GDM1 (cell line): ENCODE data around the gene VOPP1.

ENCODE experiments used
- DNase-seq: peaks from one replicate; lab custom pipeline; 2025; lab: John Stamatoyannopoulos, UW

Gene VOPP1

DNA sequence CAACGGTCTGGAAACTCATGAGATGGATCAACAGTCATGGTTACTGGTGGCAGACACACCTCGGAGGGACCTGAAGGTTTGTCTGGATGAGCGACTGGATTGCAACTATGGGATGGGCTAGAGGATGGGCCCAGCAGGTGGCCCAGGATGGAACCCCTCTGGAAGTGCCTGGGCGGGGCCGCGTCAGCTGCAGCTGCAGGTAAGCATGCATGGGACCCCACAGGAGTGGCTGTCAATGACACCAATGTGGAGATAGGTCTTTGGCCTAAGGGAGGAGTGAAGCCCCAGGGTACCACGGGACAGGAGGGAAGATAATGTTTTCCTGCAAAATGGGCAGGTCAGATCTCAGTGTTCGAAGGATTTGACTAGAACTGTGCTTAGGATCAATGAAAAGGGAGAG is 103.8 kb downstream of the VOPP1 start:
- no peak for DNase-seq

GRCh38 chr7:55467047-55467593 is 105.2 kb downstream of the VOPP1 start:
- no peak for DNase-seq

GRCh38 chr7:55465691-55466090 is 106.6 kb downstream of the VOPP1 start:
- no peak for DNase-seq

DNA sequence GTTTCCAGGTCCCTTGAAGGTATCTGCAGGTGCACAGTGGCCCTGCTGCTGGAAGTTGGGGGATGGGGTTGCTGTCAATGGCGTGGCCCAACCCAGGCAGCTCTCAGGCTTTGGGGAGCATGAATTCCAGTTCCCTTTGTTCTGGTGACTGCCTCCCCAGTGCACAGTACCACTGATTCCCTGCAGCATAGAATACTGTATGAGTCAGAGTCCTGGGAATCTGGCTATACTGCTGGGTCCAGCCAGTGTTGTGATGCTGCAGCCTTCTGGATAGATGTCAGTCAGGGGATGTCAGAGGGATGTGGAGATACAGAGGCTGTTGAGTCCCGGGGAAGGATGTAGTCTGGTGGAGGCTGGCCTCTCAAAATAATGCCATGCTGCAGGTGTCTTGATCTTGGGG is 107.9 kb downstream of the VOPP1 start:
- DNase-seq = no peak

DNA sequence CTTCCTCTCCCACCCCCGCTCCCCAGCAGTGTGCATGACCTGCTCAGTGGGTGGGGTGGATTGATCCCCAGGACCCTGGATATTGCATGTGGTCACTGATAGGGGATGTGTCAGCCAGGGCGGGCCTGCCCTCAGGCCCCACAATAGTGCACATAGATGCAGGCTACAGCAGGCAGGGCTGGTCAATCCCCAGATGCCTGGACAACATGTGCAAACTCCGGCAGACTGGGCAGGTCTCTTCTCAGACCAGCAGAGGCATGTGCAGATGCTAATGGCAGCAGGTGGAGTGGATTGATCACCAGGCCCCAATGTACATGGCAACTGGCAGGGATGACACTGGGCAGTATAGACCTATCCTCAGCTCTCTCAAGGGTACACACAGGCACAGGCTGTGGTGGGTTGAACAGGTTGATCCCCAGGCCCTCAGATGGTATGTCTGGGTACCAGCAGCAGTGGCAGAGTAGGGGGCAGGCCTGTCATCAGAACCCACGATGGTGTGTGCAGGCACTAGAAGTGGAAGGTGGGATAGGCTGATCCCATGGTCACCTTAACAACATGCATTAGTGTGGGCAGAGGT is 108.5 kb downstream of the VOPP1 start:
- no peak for DNase-seq

- DNase-seq = no peak
Observed at GRCh38 chr7:55458351-55458750, 114.0 kb downstream of the VOPP1 start.

- DNase-seq = no peak
Observed at GRCh38 chr7:55457801-55458200, 114.5 kb downstream of the VOPP1 start.

DNA sequence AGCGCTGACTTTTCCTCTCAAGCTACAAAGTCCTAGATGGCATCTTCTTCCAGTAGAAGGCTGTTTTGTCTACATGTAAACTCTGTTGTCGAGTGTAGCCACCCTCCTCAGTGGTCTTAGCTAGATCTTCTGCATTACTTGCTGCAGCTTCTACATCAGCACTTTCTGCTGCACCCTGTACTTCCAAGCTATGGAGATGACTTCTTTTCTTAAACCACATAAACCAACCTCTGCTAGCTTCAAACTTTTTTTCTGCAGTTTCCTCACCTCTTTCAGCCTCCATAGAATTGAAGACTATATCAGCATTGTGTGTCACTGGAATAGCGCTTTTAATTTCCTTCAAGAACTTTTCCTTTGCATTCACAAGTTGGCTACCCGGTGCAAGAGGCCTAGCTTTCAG is 119.3 kb downstream of the VOPP1 start:
- no peak for DNase-seq

DNA sequence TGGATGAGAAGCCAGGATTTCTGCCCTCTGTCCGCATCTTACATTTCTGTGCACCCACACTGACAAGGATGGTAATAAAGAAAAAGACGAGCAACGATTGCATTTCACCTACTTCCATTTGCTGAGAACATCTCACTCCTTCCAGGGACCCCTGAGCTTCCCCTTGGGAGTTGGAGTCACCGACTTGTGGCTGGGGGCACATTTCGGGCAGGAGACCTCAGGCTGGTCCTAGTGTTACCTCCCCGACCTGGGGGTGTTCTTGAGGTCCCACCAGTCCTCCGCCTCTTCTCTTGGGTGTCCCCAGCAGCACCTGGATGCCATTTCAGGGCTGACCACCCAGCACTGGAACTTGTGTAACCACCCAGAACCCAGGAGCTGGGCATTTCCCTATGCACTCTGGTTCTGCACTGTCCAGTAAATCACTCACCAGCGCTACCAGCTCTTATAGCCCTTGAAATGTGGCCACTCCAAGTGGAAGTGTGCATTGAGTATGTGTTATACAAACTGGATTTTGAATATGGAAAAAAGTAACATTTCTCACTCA is 122.2 kb downstream of the VOPP1 start:
- no peak for DNase-seq

- no peak for DNase-seq
Observed at GRCh38 chr7:55449205-55449991, 122.9 kb downstream of the VOPP1 start.

DNA sequence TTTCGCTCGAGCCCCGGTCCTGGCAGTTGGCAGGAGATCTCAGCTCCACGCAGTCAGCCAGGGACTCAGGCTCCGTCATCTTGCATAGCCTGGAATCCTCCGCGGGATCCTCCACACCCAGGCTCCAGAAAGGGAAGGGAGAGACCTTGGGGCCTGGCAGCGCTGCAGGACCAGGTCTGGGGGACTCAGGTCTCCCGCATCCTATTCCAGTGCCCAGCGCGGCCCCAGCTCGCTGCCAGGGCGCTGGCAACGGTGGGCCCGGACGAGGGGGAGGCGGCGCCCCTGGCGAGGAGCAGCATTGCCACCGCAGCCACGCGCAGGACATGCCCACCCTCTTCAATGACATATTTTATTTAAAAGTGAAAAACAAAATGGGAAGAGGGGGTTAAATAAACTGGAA is 123.8 kb downstream of the VOPP1 start:
- DNase-seq = no peak

- DNase-seq = no peak
Observed at GRCh38 chr7:55444786-55445185, 127.5 kb downstream of the VOPP1 start.

DNA sequence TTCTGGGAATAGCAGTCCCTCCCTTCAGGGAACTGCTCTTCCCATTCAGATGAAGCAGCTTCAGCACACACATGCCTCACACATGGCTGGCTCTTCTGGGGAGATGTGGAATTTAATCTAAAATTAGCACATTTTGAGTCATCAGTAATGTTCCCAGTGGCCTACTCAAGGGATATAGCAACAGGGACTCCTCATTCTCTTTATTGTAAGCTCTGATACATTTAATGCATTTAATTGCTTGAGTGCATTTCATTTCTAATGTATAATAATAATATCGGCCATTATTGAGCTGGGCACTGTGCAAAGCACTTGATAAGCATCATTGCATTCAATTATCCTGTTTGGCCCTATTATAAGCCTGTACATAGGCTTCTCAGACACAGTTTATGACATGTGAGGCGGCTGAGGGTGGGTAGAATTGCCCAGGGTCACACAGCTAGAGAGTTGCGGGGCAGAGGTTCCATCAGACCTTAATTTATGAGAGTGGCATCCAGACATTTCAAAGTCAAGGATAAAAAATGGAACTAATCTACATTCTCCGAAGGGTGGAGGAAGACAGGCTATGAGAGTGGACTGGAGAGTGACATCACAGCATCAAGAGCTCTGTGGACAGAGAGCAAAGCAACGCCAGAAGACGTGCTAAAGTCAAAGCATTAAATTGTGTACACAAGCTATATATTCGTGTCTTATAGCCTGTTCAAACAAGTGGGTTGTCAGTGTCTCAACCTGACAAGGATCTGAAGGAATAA is 130.4 kb downstream of the VOPP1 start:
- DNase-seq = no peak

GRCh38 chr7:55441002-55441401 is 131.3 kb downstream of the VOPP1 start:
- DNase-seq = no peak

DNA sequence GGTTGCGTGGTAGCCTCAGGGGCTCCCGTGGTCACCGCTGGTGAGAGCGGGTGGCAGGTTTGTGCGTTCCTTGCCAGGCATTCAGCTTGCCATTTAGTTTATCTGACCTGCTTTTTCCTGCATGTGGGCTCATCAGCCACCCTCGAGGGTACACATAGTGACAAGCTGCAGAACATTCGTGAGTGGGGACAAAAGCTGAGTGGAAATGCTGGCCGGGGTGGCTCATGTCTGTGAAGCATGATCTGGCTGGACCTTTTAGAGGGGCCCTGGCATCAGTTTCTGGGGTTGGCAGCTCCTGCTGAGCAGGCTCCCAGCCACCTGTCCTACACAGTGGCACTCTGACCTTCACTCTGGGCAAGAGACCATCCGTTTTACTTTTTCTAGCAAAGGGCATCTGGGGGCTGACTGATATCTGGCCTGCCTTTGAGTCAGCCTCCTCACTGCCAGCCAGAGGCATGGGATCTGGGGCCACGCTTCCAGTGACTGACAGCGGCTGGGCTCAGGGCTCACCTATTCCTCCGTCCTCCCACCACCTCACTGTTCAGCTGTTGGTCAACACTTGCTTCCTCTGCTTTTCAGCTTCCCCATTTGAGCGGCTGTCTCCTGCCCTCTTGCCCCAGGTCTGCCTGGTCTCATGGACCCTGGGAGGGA is 132.1 kb downstream of the VOPP1 start:
- no peak for DNase-seq

GRCh38 chr7:55439627-55440026 is 132.7 kb downstream of the VOPP1 start:
- no peak for DNase-seq

DNA sequence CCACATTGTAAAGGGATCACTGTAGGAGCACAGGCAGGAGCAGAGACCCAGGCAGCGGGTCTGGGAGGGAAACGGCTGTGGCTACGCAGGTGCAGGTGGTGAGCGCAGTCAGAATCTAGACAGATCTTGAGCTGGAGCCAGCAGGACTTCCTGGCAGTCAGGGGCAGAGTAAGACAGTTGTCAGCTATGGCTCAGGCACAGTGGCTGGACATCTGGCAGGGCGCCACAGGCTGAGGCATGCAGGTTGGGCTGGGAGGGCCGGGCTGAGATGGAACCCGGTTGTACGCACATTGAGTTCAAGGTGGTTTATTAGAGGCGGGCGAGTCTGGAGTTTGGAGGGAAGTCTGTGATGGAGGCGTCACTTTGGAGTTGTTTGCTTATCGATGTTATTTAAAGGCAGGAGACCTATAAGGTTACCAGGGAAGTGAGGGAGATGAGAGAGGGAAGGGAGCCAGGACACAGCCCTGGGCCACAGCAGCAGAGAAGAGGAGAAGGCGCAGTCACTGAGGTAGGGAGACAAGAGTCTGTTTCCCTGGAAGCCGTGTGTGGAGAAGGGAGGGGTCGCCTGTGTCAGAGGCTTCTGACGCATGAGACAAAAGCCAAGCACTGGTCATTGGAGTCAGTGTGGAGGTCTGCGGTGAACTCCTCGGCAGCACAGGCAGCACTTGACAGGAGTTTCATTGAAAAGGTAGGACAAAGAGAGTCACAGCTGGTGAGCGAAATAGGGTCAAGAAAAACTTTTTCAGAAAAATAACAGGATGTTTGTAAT is 133.4 kb downstream of the VOPP1 start:
- no peak for DNase-seq

DNA sequence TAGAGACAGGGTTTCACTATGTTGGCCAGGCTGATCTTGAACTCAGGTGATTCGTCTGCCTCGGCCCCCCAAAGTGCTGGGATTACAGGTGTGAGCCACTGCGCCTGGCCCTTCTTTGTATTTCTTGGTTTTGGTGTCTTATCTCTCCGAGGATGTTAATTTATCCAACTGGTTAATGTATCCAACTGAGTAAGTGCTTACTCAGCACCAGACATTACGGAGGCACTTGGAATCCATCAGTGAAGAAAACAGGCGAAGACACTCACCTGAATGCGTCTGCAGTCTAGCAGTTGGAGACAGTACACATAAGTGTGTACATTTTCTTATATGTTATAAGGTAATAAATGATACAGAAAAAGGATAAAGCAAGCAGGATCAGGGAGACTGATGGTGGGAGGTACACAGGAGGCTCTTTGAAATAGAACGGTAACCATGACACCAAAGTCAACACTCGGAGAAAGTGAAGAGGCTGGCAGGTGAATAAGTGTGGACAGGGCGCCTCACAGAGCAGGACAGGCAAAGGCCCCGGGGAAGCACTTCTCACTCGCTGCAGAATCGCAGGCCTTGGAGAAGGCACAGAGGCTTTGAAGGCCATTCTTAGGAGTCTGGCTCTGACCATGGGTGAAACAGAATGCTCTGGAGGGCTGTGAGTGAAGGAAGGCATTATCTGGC is 134.1 kb downstream of the VOPP1 start:
- no peak for DNase-seq

GRCh38 chr7:55437375-55437774 is 134.9 kb downstream of the VOPP1 start:
- DNase-seq = no peak

GRCh38 chr7:55436457-55436856 is 135.8 kb downstream of the VOPP1 start:
- no peak for DNase-seq

DNA sequence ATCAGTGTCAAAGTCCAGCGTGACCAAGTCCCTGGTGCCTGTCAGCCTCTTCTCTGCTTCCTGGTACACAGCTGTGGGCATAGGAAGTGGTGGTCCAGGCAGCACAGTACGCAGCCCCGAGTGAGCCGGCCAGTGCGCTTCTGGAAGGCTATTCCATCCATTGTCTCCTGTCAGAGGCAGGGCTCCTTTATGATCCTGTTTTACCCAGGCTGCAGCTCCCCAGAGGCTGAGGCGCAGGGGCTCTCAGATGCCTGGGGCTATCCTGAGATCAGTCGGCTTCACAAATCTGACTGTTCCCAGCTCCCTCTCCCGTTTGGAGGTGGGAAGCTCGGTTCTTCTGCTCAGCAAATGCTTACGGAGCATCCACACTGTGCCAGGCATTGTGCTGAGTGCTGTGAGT is 136.8 kb downstream of the VOPP1 start:
- DNase-seq = no peak
